ENCODE data around the gene TMEM109. TPM values are rescaled to one million over a fixed set of nuclear protein-coding genes. Genes with fewer than 3 reads are reported as not detected.

TMEM109 gene
- total RNA-seq, 4 donors from 2014 or later = 35.2 to 47.2 (median 45.1) TPM

DNA sequence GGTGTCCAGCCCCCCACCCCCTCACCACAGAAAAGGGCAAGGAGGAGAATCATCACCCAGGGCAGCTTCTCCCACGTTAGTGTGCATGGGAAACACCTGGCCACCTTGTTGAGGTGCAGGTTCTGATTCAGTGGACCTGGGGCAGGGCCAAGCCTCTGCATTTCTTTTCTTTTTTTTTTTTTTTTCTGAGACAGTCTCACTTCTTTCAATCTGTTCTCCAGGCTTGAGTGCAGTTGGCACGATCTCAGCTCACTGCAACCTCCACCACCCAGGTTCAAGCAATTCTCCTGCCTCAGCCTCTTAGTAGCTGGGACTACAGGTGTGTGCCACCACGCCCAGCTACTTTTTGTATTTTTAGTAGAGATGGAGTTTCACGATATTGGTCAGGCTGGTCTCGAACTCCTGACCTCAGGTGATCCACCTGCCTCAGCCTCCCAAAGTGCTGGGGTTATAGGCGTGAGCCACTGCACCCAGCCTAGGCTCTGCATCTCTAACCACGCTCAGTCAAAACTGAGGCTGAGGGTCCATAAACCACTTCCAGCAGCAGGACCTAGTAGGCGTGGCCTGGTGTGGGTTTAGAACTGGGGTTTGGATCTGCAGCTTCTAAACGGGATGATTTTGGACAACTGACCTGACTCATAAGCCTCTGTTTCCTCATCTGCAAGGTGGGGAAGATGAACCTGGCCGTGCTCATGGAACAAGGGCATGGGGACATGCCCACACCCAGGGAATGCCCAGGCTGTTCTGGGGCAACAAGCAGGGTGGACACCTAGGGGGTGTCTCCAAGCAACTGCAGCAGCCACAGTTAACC, 45.9 kb upstream of the TMEM109 start:
- in situ Hi-C loops (cut with MboI; ENCODE audit: low pct_ligation_motif_present in 1 of 4, low pct_unique_long_range_greater_than_20kb in 1 of 4, low sequenced_read_pairs in 3 of 4) = no loop called here

DNA sequence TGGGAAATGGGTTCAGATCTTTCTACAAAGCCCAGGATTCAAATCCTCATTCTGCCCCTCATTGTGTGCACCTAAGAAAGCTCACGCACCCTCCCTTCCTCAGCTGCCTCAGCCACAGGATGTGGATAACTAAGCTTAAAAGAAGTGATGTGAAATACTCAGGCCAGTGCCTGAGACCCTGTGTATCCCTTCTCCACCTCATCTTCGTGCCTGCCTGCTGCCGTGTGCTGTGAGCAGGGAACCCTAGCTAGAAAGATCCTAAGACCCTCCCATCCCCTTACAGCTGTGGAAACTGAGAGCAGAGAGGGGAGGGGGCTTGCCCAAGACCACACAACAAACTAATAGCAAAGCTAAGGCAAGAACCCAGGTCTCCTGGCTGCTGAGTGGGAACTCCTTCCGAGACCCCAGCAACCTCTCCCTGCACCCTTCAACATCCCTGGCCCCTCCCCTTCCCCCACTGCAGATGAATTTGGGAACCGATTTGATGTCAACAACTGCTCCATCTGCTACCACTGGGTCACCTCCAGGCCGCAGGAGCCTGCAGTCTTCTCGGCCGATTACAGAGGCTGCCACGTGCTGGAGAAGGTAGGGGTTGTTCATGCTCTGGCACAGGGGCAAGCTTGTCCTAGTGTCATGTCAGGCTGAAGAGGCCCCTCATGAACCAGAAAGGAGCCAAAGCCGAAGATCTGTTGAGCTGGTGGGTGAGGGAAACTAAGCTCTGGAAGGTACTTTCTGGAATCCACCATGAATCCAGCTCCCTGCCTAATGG, 45.1 kb upstream of the TMEM109 start:
- H3K27ac ChIP-seq = no peak overlapping the region
- TF ChIP-seq POLR2A (IDR thresholded peaks at IDR 0.05) (no peak), POLR2AphosphoS5 (IDR thresholded peaks at IDR 0.05) (no peak), EP300 (IDR thresholded peaks at IDR 0.05; ENCODE audit: low read depth) (no peak)
- TF ChIP-seq, protein P1, sequence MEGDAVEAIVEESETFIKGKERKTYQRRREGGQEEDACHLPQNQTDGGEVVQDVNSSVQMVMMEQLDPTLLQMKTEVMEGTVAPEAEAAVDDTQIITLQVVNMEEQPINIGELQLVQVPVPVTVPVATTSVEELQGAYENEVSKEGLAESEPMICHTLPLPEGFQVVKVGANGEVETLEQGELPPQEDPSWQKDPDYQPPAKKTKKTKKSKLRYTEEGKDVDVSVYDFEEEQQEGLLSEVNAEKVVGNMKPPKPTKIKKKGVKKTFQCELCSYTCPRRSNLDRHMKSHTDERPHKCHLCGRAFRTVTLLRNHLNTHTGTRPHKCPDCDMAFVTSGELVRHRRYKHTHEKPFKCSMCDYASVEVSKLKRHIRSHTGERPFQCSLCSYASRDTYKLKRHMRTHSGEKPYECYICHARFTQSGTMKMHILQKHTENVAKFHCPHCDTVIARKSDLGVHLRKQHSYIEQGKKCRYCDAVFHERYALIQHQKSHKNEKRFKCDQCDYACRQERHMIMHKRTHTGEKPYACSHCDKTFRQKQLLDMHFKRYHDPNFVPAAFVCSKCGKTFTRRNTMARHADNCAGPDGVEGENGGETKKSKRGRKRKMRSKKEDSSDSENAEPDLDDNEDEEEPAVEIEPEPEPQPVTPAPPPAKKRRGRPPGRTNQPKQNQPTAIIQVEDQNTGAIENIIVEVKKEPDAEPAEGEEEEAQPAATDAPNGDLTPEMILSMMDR (IDR thresholded peaks at IDR 0.05) = no peak
- in situ Hi-C loops (cut with MboI; ENCODE audit: low pct_ligation_motif_present in 1 of 4, low pct_unique_long_range_greater_than_20kb in 1 of 4, low sequenced_read_pairs in 3 of 4) = no loop called here
- peaks cover 0 to 4% (median 0%) of the 10 kb centered on the region in 4 donors for H3K4me1 ChIP-seq
- H3K9me3 ChIP-seq = no peaks in the 10 kb centered on the region
- no peaks in the 10 kb centered on the region for H3K27me3 ChIP-seq
- WGBS, 2 donors (ENCODE audit: low coverage in 1 of 2) = 86% methylated on average over 10 of the region's 10 CpGs; no CpG with 5 or more reads in 1 of the 2 donors
- no peak overlapping the region for H3K4me3 ChIP-seq
- no peak for DNase-seq
- no peaks in the 10 kb centered on the region for H3K36me3 ChIP-seq
- intact Hi-C loops (cut with DNase I; ENCODE audit: low total_unique reads) = no loop called here

More for the DNA sequence above, 45.9 kb upstream of the TMEM109 start:
- TF ChIP-seq EP300 (IDR thresholded peaks at IDR 0.05; ENCODE audit: low read depth) (no peak), POLR2A (IDR thresholded peaks at IDR 0.05) (no peak), POLR2AphosphoS5 (IDR thresholded peaks at IDR 0.05) (no peak)
- TF ChIP-seq, protein P1 (IDR thresholded peaks at IDR 0.05) = no peak
- Histone ChIP-seq H3K4me3 (no peak overlapping the region), H3K4me1 (peaks cover 0 to 4% (median 0%) of the 10 kb centered on the region in 4 donors), H3K9me3 (no peaks in the 10 kb centered on the region), H3K27me3 (no peaks in the 10 kb centered on the region), H3K36me3 (no peaks in the 10 kb centered on the region), H3K27ac (no peak overlapping the region)
- 70 to 100% methylated on average over 1 to 10 of the region's 10 CpGs for WGBS, 2 donors (ENCODE audit: low coverage in 1 of 2)
- DNase-seq = no peak
- intact Hi-C loops (cut with DNase I; ENCODE audit: low total_unique reads) = no loop called here

DNA sequence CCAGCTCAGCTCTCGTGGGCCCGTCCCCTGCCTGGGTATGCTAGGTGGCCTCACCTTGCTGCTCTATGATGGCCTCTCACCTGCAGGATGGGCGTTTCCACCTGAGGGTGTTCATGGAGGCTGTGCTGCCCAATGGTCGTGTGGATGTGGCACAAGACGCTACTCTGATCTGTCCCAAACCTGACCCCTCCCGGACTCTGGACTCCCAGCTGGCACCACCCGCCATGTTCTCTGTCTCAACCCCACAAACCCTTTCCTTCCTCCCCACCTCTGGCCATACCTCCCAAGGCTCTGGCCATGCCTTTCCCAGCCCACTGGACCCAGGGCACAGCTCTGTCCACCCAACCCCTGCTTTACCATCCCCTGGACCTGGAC, 44.5 kb upstream of the TMEM109 start:
- H3K36me3 ChIP-seq = no peaks in the 10 kb centered on the region
- H3K27ac ChIP-seq = no peak overlapping the region
- WGBS, 2 donors (ENCODE audit: low coverage in 1 of 2) = 73 to 91% methylated on average over 3 to 7 of the region's 7 CpGs
- peaks cover 0 to 4% (median 0%) of the 10 kb centered on the region in 4 donors for H3K4me1 ChIP-seq
- intact Hi-C loops (cut with DNase I; ENCODE audit: low total_unique reads) (no loop called here), in situ Hi-C loops (cut with MboI; ENCODE audit: low pct_ligation_motif_present in 1 of 4, low pct_unique_long_range_greater_than_20kb in 1 of 4, low sequenced_read_pairs in 3 of 4) (no loop called here)
- no peaks in the 10 kb centered on the region for H3K9me3 ChIP-seq
- no peak for DNase-seq
- H3K27me3 ChIP-seq = no peaks in the 10 kb centered on the region
- no peak for TF ChIP-seq POLR2AphosphoS5 (IDR thresholded peaks at IDR 0.05)
- TF ChIP-seq, protein P1 (IDR thresholded peaks at IDR 0.05) = no peak
- no peak for TF ChIP-seq EP300 (IDR thresholded peaks at IDR 0.05; ENCODE audit: low read depth)
- no peak for TF ChIP-seq POLR2A (IDR thresholded peaks at IDR 0.05)
- H3K4me3 ChIP-seq = no peak overlapping the region

GRCh38 chr11:60870276-60870675, 43.7 kb upstream of the TMEM109 start:
- TF ChIP-seq EP300 (IDR thresholded peaks at IDR 0.05; ENCODE audit: low read depth) = no peak
- TF ChIP-seq, protein P1 (IDR thresholded peaks at IDR 0.05) = no peak
- in situ Hi-C loops (cut with MboI; ENCODE audit: low pct_ligation_motif_present in 1 of 4, low pct_unique_long_range_greater_than_20kb in 1 of 4, low sequenced_read_pairs in 3 of 4) (no loop called here), intact Hi-C loops (cut with DNase I; ENCODE audit: low total_unique reads) (no loop called here)
- Histone ChIP-seq H3K4me3 (no peak overlapping the region), H3K27ac (peak overlapping the region in 1 of 4 donors; percentile 57), H3K36me3 (no peaks in the 10 kb centered on the region), H3K9me3 (no peaks in the 10 kb centered on the region), H3K27me3 (no peaks in the 10 kb centered on the region), H3K4me1 (peaks cover 0 to 4% (median 0%) of the 10 kb centered on the region in 4 donors)
- WGBS, 2 donors (ENCODE audit: low coverage in 1 of 2) = 45% methylated on average over 3 of the region's 3 CpGs; no CpG with 5 or more reads in 1 of the 2 donors
- DNase-seq = no peak
